NCI-H128 (cell line): ENCODE measurements around the gene YAP1.

Experiments
- DNase-seq: peaks from one replicate; lab custom pipeline; 2025; ENCODE audit not compliant: unreplicated experiment; lab: John Stamatoyannopoulos, UW

Gene YAP1

GRCh38 chr11:102269927-102270326 lies 159.7 kb downstream of the YAP1 start:
- no peak for DNase-seq

- no peak for DNase-seq
These were observed 162.0 kb downstream of the YAP1 start for GRCh38 chr11:102272047-102272824.

GRCh38 chr11:102274628-102275027 lies 164.4 kb downstream of the YAP1 start:
- no peak for DNase-seq

- DNase-seq = no peak
These were observed 166.1 kb downstream of the YAP1 start for GRCh38 chr11:102276362-102276761.

GRCh38 chr11:102276783-102277182 lies 166.5 kb downstream of the YAP1 start:
- no peak for DNase-seq

- DNase-seq = peak; percentile 64
These were observed 169.5 kb downstream of the YAP1 start for GRCh38 chr11:102279641-102280170.

- no peak for DNase-seq
These were observed 170.1 kb downstream of the YAP1 start for GRCh38 chr11:102280245-102280833.
